SU-DHL-6 (cell line): ENCODE results near the gene SLC7A10.

ENCODE experiments used
- CTCF ChIP-seq: fragments of 200-600 bp; sonication (generic); IDR thresholded peaks from one replicate; pipeline ENCODE4 v1.5.1; 2017; ENCODE audit warnings: antibody characterized with exemption, mild to moderate bottlenecking, low read length, moderate library complexity; ENCODE audit not compliant: insufficient read depth, poor library complexity, severe bottlenecking
- EZH2phosphoT487 ChIP-seq: fragments of 200-600 bp; sonication (generic), shearing (Covaris generic); conservative IDR thresholded peaks from 2 replicates; pipeline ENCODE4 v1.6.1; 2018; ENCODE audit warnings: mild to moderate bottlenecking, antibody characterized with exemption, low read length, moderate library complexity, mixed read lengths

DNA sequence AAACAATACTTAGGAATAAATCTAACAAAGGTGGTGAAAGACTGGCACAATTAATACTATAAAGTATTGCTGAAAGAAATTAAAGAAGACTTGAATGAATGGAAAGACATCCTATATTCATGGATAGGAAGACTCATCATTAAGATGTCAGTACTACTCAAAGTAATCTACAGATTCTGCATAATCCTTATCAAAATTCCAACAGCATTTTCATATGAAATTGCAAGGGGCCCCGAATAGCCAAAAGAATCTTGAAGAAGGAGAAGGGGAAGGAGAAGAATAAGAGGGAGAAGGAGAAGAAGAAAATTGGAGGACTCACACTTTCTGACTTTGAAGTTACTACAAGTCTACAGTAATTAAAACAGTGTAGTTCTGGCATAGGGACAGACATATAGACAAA, 57.1 kb downstream of the SLC7A10 start:
- no peak for TF ChIP-seq CTCF
- no peak for TF ChIP-seq EZH2phosphoT487
